HepG2 (cell line): ENCODE measurements around the gene FBXW10.
"Not testable (repeated sequence)": the region's sequence is repeated elsewhere in the genome, so short reads cannot be mapped to it uniquely, and the experiment has no call there.

Experiments used
- ATF7 ChIP-seq, 2 experiments: fragments of 450-650 bp in 1 of 2; sonication (generic) in 1 of 2; formaldehyde crosslinking in 1 of 2; IDR thresholded peaks; 2 replicates each; pipeline versions ENCODE4 v1.4.0 to v1.6.1; 2016 to 2020; ENCODE audit warnings: antibody characterized with exemption in 1 of 2, mild to moderate bottlenecking in 1 of 2, missing genetic modification reagents in 1 of 2
- CHCHD3 ChIP-seq: sonication (generic); formaldehyde crosslinking; IDR thresholded peaks from 2 replicates; pipeline ENCODE4 v1.8.0; 2022; ENCODE audit warnings: mild to moderate bottlenecking, missing genetic modification reagents, moderate library complexity
- EZH2 ChIP-seq: conservative IDR thresholded peaks from 2 replicates; pipeline ENCODE4 v1.6.1; 2012; ENCODE audit warnings: mild to moderate bottlenecking, low read depth, low read length, moderate library complexity
- KLF11 ChIP-seq: IDR thresholded peaks from 2 replicates; pipeline ENCODE4 v1.6.1; 2016; ENCODE audit warnings: missing compliant biosample characterization
- KLF16 ChIP-seq, 2 experiments: sonication (generic) in 1 of 2; formaldehyde crosslinking in 1 of 2; IDR thresholded peaks; 2 replicates each; pipeline versions ENCODE4 v1.6.1 to v1.8.0; 2016 to 2023; ENCODE audit warnings: missing genetic modification reagents in 2 of 2, missing compliant biosample characterization in 1 of 2
- PHB2 ChIP-seq: fragments of 450-650 bp; IDR thresholded peaks from 2 replicates; pipeline ENCODE4 v1.6.1; 2018; ENCODE audit not compliant: partially characterized antibody
- SP1 ChIP-seq, 2 experiments: fragments of 450-650 bp in 1 of 2; sonication (generic) in 1 of 2; formaldehyde crosslinking in 1 of 2; IDR thresholded peaks; 2 replicates each; pipeline versions ENCODE4 v1.4.0 to v1.6.1; 2016 to 2020; ENCODE audit warnings: missing genetic modification reagents in 1 of 2
- TF ChIP-seq, protein P1 (sequence below): sonication (generic); formaldehyde crosslinking; IDR thresholded peaks from 2 replicates; pipeline ENCODE4 v1.4.0; 2020; ENCODE audit warnings: missing genetic modification reagents
- TF ChIP-seq, protein P2 (sequence below): sonication (generic); formaldehyde crosslinking; IDR thresholded peaks from 2 replicates; pipeline ENCODE4 v1.5.0; 2020; ENCODE audit warnings: mild to moderate bottlenecking, missing genetic modification reagents, moderate library complexity
- TF ChIP-seq, protein P3 (sequence below): sonication (generic); formaldehyde crosslinking; conservative IDR thresholded peaks from 2 replicates; pipeline ENCODE4 v1.4.0; 2020; ENCODE audit warnings: missing genetic modification reagents
- TF ChIP-seq, protein P4 (sequence below): sonication (generic); formaldehyde crosslinking; IDR thresholded peaks from 2 replicates; pipeline ENCODE4 v1.8.0; 2022; ENCODE audit warnings: missing genetic modification reagents, mild to moderate bottlenecking, moderate library complexity, borderline replicate concordance

DNA sequence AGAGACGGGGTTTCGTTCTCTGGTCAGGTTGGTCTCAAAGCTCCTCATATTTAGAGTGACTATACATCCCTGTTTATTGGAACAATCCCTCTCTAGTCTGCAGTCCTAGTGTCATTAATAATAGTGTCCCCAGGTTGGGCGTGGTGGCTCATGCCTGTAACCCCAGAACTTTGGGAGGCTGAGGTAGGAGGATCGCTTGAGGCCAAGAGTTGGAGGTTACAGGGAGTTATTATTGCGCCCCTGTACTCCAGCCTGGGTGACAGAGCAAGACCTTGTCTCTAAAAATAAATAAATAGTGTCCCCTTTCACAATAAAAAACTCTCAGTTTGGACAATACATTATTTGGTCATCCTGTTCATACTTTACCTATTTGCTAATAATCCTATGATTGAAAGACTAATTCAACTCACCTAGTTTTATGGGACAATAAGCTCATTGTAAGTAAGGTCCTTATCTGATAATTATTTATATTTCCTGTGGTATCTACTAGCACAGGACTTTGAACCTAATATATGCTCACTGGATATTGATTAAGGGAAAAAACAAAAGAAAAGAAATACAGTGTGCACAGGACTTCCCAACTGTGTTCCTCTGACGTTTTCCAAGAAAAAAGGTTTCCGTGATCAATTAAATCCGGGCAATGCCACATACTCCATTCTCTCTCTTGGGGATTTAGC is 13.7 kb downstream of the FBXW10 start:
- not testable (repeated sequence) for TF ChIP-seq KLF11 (CRISPR knock-in tag); CHCHD3 (CRISPR knock-in tag); KLF16 (CRISPR knock-in tag; IDR thresholded peaks at IDR 0.05); PHB2; ATF7 (IDR thresholded peaks at IDR 0.05); ATF7 (CRISPR knock-in tag; IDR thresholded peaks at IDR 0.05); EZH2; SP1 (IDR thresholded peaks at IDR 0.05); SP1 (CRISPR knock-in tag; IDR thresholded peaks at IDR 0.05)
- TF ChIP-seq, protein P1, sequence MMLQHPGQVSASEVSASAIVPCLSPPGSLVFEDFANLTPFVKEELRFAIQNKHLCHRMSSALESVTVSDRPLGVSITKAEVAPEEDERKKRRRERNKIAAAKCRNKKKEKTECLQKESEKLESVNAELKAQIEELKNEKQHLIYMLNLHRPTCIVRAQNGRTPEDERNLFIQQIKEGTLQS (CRISPR knock-in tag), result not testable (repeated sequence)
- TF ChIP-seq, protein P2, sequence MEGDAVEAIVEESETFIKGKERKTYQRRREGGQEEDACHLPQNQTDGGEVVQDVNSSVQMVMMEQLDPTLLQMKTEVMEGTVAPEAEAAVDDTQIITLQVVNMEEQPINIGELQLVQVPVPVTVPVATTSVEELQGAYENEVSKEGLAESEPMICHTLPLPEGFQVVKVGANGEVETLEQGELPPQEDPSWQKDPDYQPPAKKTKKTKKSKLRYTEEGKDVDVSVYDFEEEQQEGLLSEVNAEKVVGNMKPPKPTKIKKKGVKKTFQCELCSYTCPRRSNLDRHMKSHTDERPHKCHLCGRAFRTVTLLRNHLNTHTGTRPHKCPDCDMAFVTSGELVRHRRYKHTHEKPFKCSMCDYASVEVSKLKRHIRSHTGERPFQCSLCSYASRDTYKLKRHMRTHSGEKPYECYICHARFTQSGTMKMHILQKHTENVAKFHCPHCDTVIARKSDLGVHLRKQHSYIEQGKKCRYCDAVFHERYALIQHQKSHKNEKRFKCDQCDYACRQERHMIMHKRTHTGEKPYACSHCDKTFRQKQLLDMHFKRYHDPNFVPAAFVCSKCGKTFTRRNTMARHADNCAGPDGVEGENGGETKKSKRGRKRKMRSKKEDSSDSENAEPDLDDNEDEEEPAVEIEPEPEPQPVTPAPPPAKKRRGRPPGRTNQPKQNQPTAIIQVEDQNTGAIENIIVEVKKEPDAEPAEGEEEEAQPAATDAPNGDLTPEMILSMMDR, result not testable (repeated sequence)
- TF ChIP-seq, protein P3, sequence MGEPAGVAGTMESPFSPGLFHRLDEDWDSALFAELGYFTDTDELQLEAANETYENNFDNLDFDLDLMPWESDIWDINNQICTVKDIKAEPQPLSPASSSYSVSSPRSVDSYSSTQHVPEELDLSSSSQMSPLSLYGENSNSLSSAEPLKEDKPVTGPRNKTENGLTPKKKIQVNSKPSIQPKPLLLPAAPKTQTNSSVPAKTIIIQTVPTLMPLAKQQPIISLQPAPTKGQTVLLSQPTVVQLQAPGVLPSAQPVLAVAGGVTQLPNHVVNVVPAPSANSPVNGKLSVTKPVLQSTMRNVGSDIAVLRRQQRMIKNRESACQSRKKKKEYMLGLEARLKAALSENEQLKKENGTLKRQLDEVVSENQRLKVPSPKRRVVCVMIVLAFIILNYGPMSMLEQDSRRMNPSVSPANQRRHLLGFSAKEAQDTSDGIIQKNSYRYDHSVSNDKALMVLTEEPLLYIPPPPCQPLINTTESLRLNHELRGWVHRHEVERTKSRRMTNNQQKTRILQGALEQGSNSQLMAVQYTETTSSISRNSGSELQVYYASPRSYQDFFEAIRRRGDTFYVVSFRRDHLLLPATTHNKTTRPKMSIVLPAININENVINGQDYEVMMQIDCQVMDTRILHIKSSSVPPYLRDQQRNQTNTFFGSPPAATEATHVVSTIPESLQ (CRISPR knock-in tag), result not testable (repeated sequence)
- TF ChIP-seq, protein P4, sequence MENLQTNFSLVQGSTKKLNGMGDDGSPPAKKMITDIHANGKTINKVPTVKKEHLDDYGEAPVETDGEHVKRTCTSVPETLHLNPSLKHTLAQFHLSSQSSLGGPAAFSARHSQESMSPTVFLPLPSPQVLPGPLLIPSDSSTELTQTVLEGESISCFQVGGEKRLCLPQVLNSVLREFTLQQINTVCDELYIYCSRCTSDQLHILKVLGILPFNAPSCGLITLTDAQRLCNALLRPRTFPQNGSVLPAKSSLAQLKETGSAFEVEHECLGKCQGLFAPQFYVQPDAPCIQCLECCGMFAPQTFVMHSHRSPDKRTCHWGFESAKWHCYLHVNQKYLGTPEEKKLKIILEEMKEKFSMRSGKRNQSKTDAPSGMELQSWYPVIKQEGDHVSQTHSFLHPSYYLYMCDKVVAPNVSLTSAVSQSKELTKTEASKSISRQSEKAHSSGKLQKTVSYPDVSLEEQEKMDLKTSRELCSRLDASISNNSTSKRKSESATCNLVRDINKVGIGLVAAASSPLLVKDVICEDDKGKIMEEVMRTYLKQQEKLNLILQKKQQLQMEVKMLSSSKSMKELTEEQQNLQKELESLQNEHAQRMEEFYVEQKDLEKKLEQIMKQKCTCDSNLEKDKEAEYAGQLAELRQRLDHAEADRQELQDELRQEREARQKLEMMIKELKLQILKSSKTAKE (CRISPR knock-in tag), result not testable (repeated sequence)
